NCI-H2107 treated with DMSO at 0.1 percent for 48 hours (cell line): Measurements from ENCODE around the gene STC2.
"Not testable (repeated sequence)": the region's sequence is repeated elsewhere in the genome, so short reads cannot be mapped to it uniquely, and the experiment has no call there.

ENCODE experiments used
- DNase-seq: peaks from one replicate; lab custom pipeline; 2025; ENCODE audit not compliant: unreplicated experiment; lab: John Stamatoyannopoulos, UW

Gene STC2, protein sequence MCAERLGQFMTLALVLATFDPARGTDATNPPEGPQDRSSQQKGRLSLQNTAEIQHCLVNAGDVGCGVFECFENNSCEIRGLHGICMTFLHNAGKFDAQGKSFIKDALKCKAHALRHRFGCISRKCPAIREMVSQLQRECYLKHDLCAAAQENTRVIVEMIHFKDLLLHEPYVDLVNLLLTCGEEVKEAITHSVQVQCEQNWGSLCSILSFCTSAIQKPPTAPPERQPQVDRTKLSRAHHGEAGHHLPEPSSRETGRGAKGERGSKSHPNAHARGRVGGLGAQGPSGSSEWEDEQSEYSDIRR

DNA sequence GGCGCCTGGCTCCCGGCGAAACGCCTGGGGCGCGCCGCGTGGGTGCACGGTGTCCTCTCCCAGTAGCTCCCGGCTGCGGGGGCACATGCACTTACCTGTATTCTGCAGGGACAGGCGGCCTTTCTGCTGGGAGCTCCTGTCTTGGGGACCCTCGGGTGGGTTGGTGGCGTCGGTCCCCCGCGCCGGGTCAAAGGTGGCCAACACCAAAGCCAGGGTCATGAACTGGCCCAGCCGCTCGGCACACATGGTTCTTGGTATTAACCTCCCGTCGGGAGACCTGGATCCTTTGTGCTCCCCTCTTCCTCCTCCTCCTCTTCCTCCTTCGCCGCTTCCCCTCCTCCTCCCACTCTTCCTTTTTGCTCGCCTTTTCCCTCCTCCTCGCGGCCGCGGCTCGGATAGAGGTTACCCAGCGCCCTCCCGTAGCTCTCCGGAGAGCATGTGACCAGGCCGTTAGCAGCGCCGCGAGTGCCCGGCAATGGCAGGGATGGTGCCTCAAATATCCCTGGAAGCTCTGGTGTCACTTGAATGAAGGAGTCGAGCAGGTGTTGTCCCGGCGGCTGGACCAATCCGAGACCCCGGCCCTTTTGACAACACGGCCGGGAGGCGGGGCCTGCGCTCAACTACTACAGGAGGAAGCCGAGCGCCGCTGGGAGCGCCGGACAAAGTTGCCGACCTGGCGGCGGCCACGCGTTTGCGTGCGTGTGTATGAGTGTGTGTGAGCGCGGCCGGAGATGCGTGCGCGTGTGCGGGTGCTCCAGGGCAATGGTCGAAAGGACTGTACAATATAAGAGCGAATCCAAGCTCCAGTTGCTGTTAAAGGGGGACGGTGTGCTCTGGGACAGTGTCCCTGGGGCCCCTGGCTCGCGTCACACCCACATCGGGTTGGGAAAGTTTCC lies at the start of gene STC2:
TSS of gene STC2 (minus strand) at position 467 of the 896 bp plus-strand sequence. CDS start at position 246, 221 bp downstream.
- DNase-seq = peak; percentile 78

DNA sequence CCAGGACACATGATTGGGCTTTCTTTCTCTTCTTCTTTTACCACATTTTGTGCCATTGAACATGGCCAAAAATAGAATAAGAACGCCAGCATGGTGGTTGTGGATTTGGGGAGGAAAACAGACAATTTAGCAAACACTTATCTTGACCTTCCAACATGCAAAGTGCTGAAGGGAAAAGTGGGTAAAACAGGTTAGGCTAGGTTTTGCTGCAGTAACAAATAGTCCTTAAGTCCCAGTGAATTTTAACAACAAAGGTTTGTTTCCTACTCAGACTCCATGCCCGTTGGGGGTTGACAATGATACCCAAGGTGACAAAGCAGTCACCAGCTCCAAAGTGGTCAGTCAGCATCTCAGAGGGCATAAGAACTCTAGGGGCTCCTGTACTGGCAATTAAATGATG lies 43.2 kb upstream of the STC2 start:
- no peak for DNase-seq

DNA sequence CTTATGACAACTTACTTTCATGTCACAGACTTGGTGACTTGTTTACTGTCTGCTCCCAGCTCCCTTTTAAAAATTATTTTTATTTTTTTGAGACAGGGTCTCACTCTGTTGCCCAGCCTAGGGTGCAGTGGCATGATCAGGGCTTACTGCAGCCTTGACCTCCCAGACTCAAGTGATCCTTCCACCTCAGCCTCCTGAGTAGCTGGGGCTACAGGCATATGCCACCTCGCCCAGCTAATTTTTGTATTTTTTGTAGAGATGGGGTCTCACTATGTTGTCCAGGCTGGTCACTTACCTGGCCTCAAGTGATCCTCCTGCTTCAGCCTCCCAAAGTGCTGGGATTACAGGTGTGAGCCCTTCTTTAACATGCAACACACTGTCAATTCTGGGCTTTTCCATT lies 35.2 kb upstream of the STC2 start:
- DNase-seq = not testable (repeated sequence)

DNA sequence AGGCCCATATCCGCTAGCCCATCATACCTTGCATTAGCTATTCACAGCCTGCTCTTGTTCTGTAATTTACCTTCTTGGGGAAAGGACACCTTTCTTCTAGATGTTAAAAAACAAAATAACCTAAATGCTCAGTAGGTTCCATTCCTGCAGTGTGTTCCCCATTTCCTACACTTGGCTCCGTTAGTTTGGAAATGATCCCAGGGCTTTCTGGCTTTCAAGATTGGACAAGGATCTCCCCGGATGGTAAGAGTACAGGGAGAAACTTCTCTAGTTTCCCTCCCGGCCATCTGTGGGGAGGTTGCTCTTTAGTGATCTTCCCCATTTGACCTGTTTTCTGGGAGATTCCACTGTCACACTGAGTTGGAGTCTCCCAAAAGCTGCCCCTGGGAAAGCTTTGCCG lies 27.3 kb upstream of the STC2 start:
- DNase-seq = no peak

GRCh38 chr5:173354645-173355044 lies 26.4 kb upstream of the STC2 start:
- DNase-seq = no peak

DNA sequence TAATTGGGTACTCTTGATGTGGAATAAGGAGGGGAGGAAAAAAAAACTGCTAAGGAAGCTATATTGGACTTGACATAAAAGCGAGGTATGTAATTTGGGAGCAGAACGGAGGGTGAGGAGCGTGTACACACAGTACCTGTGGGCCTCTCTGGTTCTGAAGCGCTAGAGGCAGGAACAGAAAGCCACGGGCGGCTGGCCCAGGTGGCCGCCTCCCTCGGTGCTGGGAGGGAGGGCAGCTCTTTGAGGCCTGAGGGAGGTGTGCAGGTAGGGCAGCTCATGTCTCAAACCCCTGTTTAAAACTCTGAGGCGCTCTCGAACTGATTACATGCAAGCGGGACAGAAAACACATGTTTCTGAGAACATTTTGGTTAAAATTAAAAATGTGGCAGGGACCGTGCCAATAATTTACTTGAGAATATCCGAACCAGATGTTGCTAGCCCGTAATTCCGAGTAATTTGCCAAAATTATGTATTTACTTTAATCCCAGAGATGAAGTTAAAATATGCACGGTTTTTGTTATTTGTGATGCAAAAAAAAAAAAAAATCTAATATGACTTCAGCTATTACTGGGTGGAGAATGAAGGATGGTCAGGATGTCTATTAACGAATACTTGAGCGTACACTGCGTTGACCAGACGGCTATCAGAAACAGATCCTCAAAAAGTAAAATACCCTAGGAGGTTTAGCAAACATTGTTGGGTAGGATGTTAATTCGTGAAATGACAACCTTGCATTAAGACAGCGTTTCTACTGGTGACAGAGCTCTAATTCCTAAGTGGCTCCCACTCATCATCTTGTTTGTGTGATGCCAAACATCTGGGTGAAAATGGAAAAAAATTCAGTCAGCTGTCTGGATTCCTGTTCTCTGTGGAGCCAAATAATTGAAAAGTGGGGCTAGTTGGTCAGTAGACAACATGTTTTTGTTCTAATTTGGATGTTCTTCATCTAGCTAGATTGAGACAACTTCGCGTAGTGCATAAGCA lies 24.4 kb upstream of the STC2 start:
- DNase-seq = no peak

DNA sequence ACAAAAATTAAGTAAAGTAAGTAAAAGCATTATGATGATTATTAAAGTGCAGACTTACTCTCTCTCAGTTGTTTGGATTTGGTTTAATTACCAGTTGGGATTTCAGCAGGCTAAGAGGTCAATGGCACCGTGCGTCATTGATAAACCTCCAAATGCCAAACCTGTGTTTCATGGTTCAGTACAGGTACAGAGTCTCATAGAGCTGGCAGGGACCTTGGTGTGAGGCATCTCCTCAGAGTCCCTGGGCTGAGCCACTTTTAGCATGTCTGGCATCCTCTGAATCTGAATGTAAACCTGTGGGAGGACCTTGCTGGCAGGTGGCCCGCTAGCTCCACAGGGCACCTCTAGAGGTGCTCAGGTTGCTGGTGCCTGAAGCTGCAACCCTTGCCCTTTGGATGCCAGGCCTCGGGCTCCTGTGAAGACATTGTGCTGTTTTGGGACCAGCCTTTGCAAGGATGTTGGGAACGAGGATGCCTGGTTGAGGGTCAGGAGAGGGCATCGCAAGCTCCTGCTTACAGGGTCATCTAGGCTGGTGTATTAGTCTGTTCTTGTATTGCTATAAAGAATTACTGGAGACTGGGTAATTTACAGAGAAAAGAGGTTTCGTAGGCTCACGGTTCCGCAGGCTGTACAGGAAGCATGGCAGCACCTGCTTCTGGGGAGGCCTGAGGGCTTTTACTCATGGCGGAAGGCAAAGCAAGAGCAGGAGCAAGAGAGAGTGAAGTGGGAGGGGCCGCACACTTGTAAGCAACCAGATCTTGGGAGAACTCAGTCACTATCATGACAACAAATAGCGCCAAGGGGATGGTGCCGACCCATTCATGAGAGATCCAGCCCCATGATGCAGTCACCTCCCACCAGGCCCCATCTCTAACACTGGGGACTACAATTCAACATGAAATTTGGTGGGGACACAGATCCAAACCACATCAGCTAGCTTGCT lies 14.9 kb upstream of the STC2 start:
- DNase-seq = no peak

DNA sequence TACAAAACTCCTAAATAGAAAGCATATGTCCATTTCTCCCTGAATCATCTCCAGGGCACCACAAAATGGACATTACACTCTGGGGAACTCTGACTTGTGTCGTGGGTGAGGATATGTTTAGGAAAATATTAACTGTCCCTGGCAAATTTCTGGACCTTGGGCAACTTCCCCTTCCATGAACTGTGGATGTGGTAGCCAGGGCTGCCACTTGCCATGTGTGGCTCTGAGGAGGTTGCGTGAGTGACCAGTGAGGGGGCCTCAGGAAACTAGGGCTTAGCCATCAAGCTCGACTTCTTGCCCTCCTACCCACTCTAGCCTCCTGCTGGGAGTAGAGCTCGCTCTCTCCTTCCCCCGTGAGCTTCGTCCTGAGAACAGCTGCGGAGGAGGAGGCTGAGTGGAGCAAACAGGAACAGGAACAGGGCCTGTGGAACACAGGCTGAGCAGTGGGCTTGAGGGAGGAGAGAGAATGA lies 13.8 kb upstream of the STC2 start:
- no peak for DNase-seq

GRCh38 chr5:173340984-173341383 lies 12.8 kb upstream of the STC2 start:
- DNase-seq = no peak

DNA sequence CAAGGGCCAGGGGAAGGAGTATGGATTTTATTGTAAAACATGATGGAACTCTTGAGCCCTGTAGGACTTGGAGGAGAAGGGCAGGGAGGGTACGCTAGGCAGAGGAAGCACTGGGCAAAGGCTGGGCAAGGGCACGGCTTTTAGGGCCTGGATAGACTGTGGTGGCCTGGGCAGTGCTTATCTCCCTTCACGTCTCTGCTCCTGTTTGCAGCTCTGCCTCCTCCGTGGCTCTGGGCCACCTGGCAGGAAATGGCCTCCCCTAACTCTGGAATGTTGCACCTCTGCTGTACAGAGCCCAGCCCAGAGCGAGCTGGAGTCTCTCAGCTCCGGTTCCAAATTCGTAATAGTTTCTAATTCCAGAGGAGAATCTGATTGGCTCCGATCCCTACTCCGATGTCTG lies 12.2 kb upstream of the STC2 start:
- DNase-seq = no peak

- DNase-seq = no peak
These were observed 11.1 kb upstream of the STC2 start for GRCh38 chr5:173339286-173339685.

DNA sequence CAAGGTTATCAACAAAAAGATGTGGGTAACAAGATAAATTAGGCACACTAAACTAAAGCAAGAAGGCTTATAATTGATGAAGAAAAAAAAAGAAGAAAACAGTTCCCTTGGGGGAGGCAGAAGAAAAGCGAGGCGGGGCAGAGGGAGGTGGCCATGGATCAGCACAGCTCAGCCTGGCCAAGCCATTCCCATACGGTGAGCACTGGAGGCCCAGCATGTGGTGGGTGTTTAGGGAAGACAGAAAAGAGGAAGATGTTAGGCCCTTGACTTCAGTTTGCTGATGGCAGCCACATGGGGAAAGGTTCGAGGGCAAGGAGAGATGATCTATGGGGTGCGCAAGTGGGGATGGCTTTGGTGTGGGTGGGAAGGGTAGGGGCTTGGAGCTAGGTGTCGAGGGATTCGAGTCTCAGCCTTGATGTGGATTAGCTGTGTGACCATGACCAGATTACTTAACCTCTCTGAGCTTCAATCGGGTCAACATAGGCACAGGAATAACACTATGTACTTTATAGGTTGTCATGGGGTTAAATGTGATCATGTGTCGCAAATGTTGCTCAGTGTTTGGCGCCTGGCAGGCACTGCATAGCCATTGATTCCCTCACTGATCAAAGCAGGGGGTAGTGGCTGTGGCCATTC lies 10.3 kb upstream of the STC2 start:
- no peak for DNase-seq

- DNase-seq = no peak
These were observed 6.6 kb upstream of the STC2 start for GRCh38 chr5:173334808-173335207.

GRCh38 chr5:173333925-173334661 lies 5.9 kb upstream of the STC2 start:
- no peak for DNase-seq

DNA sequence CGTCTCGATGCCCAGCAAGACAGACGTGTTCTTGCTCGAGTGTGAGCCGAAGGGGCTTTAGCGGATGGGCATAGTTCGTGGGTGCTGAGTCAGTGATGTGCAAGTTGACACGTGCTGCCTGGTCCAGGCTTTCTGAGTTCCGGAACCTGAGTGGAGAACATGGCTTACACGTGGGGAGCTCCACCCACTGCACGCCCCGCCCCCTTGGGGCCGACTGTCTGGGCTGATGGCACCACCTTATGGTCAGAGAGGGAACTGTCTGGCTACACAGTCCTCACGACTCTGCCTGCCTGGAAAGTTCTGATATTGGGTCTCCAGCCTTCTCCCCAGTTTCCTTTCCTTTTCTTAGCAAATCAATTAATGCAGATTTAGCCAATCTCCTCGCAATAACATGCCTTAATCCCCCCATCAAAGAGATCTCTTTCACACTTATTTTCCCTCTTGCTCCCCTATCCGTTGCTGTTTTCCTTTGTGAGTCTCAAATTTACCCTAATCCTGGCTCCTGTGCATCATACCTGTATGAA lies 3.8 kb upstream of the STC2 start:
- DNase-seq = peak; percentile 40

DNA sequence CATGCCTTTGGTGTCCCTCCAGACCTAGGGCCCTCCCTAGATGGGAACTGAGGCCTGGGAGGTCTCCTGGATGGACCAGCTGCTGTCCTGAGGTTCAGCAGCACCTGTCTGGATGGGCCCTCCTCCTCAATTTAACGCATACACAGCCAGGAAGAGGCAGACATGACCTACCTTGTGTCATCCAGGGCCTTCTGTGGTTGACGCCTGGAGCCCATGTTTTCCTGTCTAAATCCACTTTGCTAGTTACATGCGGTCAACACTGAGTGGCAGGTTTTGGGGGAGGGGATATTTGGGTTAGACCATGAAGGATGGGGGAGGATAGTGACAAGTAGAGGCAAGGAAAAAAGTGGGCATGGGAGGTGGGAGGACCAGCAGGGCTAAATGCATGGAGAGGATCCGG lies 3.1 kb upstream of the STC2 start:
- DNase-seq = no peak

DNA sequence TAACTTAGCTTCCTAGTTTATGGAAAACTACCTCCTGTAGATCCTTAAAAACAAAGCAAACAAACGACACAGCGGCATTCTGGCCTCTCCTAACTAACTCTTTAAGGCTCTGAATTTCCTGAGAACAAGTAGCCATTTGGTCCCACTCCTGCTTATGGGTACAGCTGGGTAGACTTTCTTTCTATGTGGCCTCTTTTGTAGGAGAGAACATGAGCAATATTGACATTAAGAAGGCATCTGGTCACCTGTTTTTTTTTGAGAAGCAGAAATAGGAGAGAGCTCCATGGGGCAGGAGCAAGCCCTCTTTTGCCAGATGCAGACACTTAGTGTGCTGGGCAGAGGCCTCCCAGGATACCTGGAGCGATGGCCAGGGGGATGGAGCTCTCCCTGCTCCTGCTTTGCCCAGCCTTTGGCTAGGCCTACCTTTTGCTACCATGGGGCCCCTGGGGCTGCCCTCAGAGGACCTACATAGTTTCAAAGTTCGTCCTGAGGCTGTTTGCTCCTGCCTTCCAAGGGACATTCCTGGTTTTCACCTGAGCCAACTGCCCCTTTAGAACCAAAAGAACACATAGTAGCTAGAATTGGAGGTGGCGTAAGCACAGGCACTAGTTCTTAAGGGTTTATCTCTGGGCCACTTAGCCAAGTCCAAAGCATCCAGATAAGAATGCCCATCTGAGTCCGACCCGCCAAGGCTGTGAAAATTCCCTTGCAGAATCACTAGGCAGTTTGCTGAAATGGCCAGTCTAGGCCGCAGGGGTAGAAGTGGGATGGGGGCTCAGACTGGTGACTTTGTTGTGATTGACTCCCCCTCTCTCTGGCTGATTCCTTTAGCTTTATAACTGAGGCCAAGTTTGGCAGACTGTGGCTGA lies 2.4 kb upstream of the STC2 start:
- no peak for DNase-seq
